ENCODE results near the gene ARID5B. TPM values are rescaled to one million over a fixed set of nuclear protein-coding genes. Genes with fewer than 3 reads are reported as not detected.

ARID5B gene
- total RNA-seq, 2 experiments from 2014 or later: 86.3 to 87.1 TPM

- CTCF ChIA-PET: interaction anchor here (0.6 to 2.2 kb wide), 4 partner anchors 14 to 165 kb away, joined by 3 to 14 read pairs (median 4); no protein-coding TSS in a partner anchor
- Mint-ChIP-seq H3K4me3 (no peak overlapping the region), H3K9me3 (no peaks in the 10 kb centered on the region), H3K4me1 (ENCODE audit: low read depth) (peaks cover 26% of the 10 kb centered on the region), H3K27ac (no peak overlapping the region), H3K27me3 (ENCODE audit: low read depth) (no peaks in the 10 kb centered on the region), H3K36me3 (ENCODE audit: low read depth) (no peaks in the 10 kb centered on the region)
- intact Hi-C loops (cut with micrococcal nuclease): no loop called here
- DNase-seq: no peak
These were observed 32.3 kb upstream of the ARID5B start for GRCh38 chr10:61869041-61869675.

- CTCF ChIA-PET: interaction anchor here (1.1 to 2.2 kb wide), 2 partner anchors 13 to 119 kb away, joined by 3 to 14 read pairs; no protein-coding TSS in a partner anchor
- Mint-ChIP-seq H3K36me3 (ENCODE audit: low read depth) (no peaks in the 10 kb centered on the region), H3K4me1 (ENCODE audit: low read depth) (peaks cover 26% of the 10 kb centered on the region), H3K27me3 (ENCODE audit: low read depth) (no peaks in the 10 kb centered on the region), H3K27ac (no peak overlapping the region), H3K4me3 (no peak overlapping the region), H3K9me3 (no peaks in the 10 kb centered on the region)
- no peak for DNase-seq
- intact Hi-C loops (cut with micrococcal nuclease): no loop called here
These were observed 31.5 kb upstream of the ARID5B start for GRCh38 chr10:61869774-61870525.

GRCh38 chr10:61870526-61870895 is 31.0 kb upstream of the ARID5B start:
- no peak for DNase-seq
- Mint-ChIP-seq H3K36me3 (ENCODE audit: low read depth) (no peaks in the 10 kb centered on the region), H3K4me3 (no peak overlapping the region), H3K9me3 (no peaks in the 10 kb centered on the region), H3K4me1 (ENCODE audit: low read depth) (peaks cover 26% of the 10 kb centered on the region), H3K27ac (no peak overlapping the region), H3K27me3 (ENCODE audit: low read depth) (no peaks in the 10 kb centered on the region)
- intact Hi-C loops (cut with micrococcal nuclease): no loop called here
- CTCF ChIA-PET: interaction anchor here (1.1 kb wide), 1 partner anchor 13 kb away, joined by 3 read pairs; no protein-coding TSS in a partner anchor

- intact Hi-C loops (cut with micrococcal nuclease): no loop called here
- CTCF ChIA-PET: no interaction called here
- no peaks in the 10 kb centered on the region for H3K36me3 Mint-ChIP-seq (ENCODE audit: low read depth)
- H3K27me3 Mint-ChIP-seq (ENCODE audit: low read depth): no peaks in the 10 kb centered on the region
- no peak overlapping the region for H3K4me3 Mint-ChIP-seq
- peaks cover 26% of the 10 kb centered on the region for H3K4me1 Mint-ChIP-seq (ENCODE audit: low read depth)
- DNase-seq: no peak
- no peak overlapping the region for H3K27ac Mint-ChIP-seq
- H3K9me3 Mint-ChIP-seq: no peaks in the 10 kb centered on the region
These were observed 30.0 kb upstream of the ARID5B start for GRCh38 chr10:61871487-61871886.

- CTCF ChIA-PET: interaction anchor here (0.6 to 2.1 kb wide), 3 partner anchors 10 to 312 kb away, joined by 3 to 8 read pairs (median 6); no protein-coding TSS in a partner anchor
- Mint-ChIP-seq H3K36me3 (ENCODE audit: low read depth) (no peaks in the 10 kb centered on the region), H3K4me1 (ENCODE audit: low read depth) (peaks cover 31% of the 10 kb centered on the region), H3K4me3 (no peak overlapping the region), H3K27ac (no peak overlapping the region), H3K9me3 (no peaks in the 10 kb centered on the region), H3K27me3 (ENCODE audit: low read depth) (no peaks in the 10 kb centered on the region)
- DNase-seq: no peak
- intact Hi-C loops (cut with micrococcal nuclease): no loop called here
These were observed 23.4 kb upstream of the ARID5B start for GRCh38 chr10:61877887-61878739.

GRCh38 chr10:61878740-61879068 is 22.8 kb upstream of the ARID5B start:
- CTCF ChIA-PET: interaction anchor here (0.6 to 2.1 kb wide), 4 partner anchors 11 to 311 kb away, joined by 3 to 8 read pairs (median 4); no protein-coding TSS in a partner anchor
- no peak overlapping the region for H3K4me3 Mint-ChIP-seq
- intact Hi-C loops (cut with micrococcal nuclease): no loop called here
- H3K9me3 Mint-ChIP-seq: no peaks in the 10 kb centered on the region
- no peaks in the 10 kb centered on the region for H3K27me3 Mint-ChIP-seq (ENCODE audit: low read depth)
- peaks cover 29% of the 10 kb centered on the region for H3K4me1 Mint-ChIP-seq (ENCODE audit: low read depth)
- DNase-seq: no peak
- no peaks in the 10 kb centered on the region for H3K36me3 Mint-ChIP-seq (ENCODE audit: low read depth)
- H3K27ac Mint-ChIP-seq: no peak overlapping the region

GRCh38 chr10:61882621-61883370 is 18.7 kb upstream of the ARID5B start:
- peak overlapping the region; percentile 83 for H3K27ac Mint-ChIP-seq
- no peaks in the 10 kb centered on the region for H3K27me3 Mint-ChIP-seq (ENCODE audit: low read depth)
- no peaks in the 10 kb centered on the region for H3K36me3 Mint-ChIP-seq (ENCODE audit: low read depth)
- H3K4me1 Mint-ChIP-seq (ENCODE audit: low read depth): peaks cover 30% of the 10 kb centered on the region
- intact Hi-C loops (cut with micrococcal nuclease): loop anchor here (1.0 to 10.0 kb wide), 12 partner anchors 10 to 908 kb away; no protein-coding TSS in a partner anchor
- CTCF ChIA-PET: interaction anchor here (0.6 to 1.8 kb wide), 10 partner anchors 13 to 202 kb away, joined by 3 to 8 read pairs (median 3); no protein-coding TSS in a partner anchor
- no peak overlapping the region for H3K4me3 Mint-ChIP-seq
- no peaks in the 10 kb centered on the region for H3K9me3 Mint-ChIP-seq
- peak; percentile 88 for DNase-seq

- no peaks in the 10 kb centered on the region for H3K9me3 Mint-ChIP-seq
- no peak for DNase-seq
- intact Hi-C loops (cut with micrococcal nuclease): loop anchor here (1.0 to 10.0 kb wide), 5 partner anchors 9 to 909 kb away; no protein-coding TSS in a partner anchor
- CTCF ChIA-PET: interaction anchor here (0.7 to 1.8 kb wide), 7 partner anchors 13 to 133 kb away, joined by 3 to 8 read pairs (median 3); no protein-coding TSS in a partner anchor
- no peak overlapping the region for H3K4me3 Mint-ChIP-seq
- peak overlapping the region; percentile 83 for H3K27ac Mint-ChIP-seq
- peaks cover 33% of the 10 kb centered on the region for H3K4me1 Mint-ChIP-seq (ENCODE audit: low read depth)
- H3K36me3 Mint-ChIP-seq (ENCODE audit: low read depth): no peaks in the 10 kb centered on the region
- no peaks in the 10 kb centered on the region for H3K27me3 Mint-ChIP-seq (ENCODE audit: low read depth)
These were observed 18.0 kb upstream of the ARID5B start for GRCh38 chr10:61883371-61884025.

- Mint-ChIP-seq H3K27me3 (ENCODE audit: low read depth) (peaks cover 3% of the 10 kb centered on the region), H3K4me1 (ENCODE audit: low read depth) (peaks cover 21% of the 10 kb centered on the region), H3K9me3 (no peaks in the 10 kb centered on the region), H3K27ac (no peak overlapping the region), H3K4me3 (no peak overlapping the region), H3K36me3 (ENCODE audit: low read depth) (no peaks in the 10 kb centered on the region)
- CTCF ChIA-PET: interaction anchor here (1.5 kb wide), 1 partner anchor 9 kb away, joined by 9 read pairs; no protein-coding TSS in a partner anchor
- intact Hi-C loops (cut with micrococcal nuclease): loop anchor here (10.0 kb wide), 3 partner anchors 467 to 913 kb away; no protein-coding TSS in a partner anchor
- no peak for DNase-seq
These were observed 13.7 kb upstream of the ARID5B start for GRCh38 chr10:61887772-61888171.

- Mint-ChIP-seq H3K4me1 (ENCODE audit: low read depth) (peaks cover 13% of the 10 kb centered on the region), H3K36me3 (ENCODE audit: low read depth) (no peaks in the 10 kb centered on the region)
- peak; percentile 26 for DNase-seq
These were observed 12.8 kb upstream of the ARID5B start for GRCh38 chr10:61888744-61889143.

GRCh38 chr10:61890430-61890829 is 11.1 kb upstream of the ARID5B start:
- intact Hi-C loops (cut with micrococcal nuclease): no loop called here
- CTCF ChIA-PET: no interaction called here

More at GRCh38 chr10:61888744-61889143, 12.8 kb upstream of the ARID5B start:
- no peak overlapping the region for H3K4me3 Mint-ChIP-seq
- peaks cover 3% of the 10 kb centered on the region for H3K27me3 Mint-ChIP-seq (ENCODE audit: low read depth)
- no peak overlapping the region for H3K27ac Mint-ChIP-seq
- H3K9me3 Mint-ChIP-seq: no peaks in the 10 kb centered on the region
- CTCF ChIA-PET: no interaction called here
- intact Hi-C loops (cut with micrococcal nuclease): loop anchor here (10.0 kb wide), 3 partner anchors 466 to 914 kb away; no protein-coding TSS in a partner anchor

More at GRCh38 chr10:61890430-61890829, 11.1 kb upstream of the ARID5B start:
- Mint-ChIP-seq H3K9me3 (no peaks in the 10 kb centered on the region), H3K4me3 (no peak overlapping the region), H3K27me3 (ENCODE audit: low read depth) (peaks cover 3% of the 10 kb centered on the region), H3K36me3 (ENCODE audit: low read depth) (no peaks in the 10 kb centered on the region), H3K27ac (no peak overlapping the region), H3K4me1 (ENCODE audit: low read depth) (peaks cover 19% of the 10 kb centered on the region)
- DNase-seq: no peak

Data from activated naive CD4-positive, alpha-beta T cell treated with anti-CD3 and anti-CD28 coated beads for 36 hours (primary cell).